ENCODE data around the gene CTBP1.

- TF ChIP-seq CTCF (conservative IDR thresholded peaks at IDR 0.05; ENCODE audit: low read depth, low read length) (no peak), EZH2 (IDR thresholded peaks at IDR 0.05; ENCODE audit: borderline replicate concordance, low read depth, low read length, poor library complexity, severe bottlenecking) (no peak)
Observed at GRCh38 chr4:1244978-1245471, 3.9 kb downstream of the CTBP1 start.

All from A673 (cell line).